Measurements from ENCODE around the gene AGMO. TPM values are rescaled to one million over a fixed set of nuclear protein-coding genes. Genes with fewer than 3 reads are reported as not detected.

Gene AGMO
- total RNA-seq, 3 donors from 2014 or later, result 1.4 to 4.3 (median 1.6) TPM

DNA sequence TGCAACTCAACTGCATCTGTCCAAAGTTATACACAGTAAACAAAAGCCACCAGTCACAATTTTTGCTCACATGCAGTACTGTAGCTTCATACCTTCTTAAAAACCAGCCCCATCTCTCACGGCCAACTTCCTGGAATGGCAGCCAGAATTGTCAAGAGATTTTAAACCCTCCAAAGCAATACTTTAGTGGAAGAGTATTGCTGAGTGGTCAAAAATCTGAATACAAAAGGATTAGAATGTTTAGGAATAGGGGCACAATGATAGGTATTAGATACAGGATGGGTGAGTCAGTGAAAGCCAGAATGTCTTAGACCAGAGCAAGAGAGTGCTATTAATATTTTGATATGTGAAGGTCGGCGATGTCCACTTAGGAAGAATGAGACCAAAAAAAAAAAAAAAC lies 193.9 kb downstream of the AGMO start:
- Histone ChIP-seq H3K9me3 (no peaks in the 10 kb centered on the region), H3K27ac (no peak overlapping the region), H3K4me3 (no peak overlapping the region), H3K4me1 (no peaks in the 10 kb centered on the region), H3K27me3 (no peaks in the 10 kb centered on the region), H3K36me3 (no peaks in the 10 kb centered on the region)
- TF ChIP-seq POLR2AphosphoS5 (IDR thresholded peaks at IDR 0.05), result no peak
- no peak for TF ChIP-seq POLR2A (IDR thresholded peaks at IDR 0.05)
- TF ChIP-seq, protein P1, sequence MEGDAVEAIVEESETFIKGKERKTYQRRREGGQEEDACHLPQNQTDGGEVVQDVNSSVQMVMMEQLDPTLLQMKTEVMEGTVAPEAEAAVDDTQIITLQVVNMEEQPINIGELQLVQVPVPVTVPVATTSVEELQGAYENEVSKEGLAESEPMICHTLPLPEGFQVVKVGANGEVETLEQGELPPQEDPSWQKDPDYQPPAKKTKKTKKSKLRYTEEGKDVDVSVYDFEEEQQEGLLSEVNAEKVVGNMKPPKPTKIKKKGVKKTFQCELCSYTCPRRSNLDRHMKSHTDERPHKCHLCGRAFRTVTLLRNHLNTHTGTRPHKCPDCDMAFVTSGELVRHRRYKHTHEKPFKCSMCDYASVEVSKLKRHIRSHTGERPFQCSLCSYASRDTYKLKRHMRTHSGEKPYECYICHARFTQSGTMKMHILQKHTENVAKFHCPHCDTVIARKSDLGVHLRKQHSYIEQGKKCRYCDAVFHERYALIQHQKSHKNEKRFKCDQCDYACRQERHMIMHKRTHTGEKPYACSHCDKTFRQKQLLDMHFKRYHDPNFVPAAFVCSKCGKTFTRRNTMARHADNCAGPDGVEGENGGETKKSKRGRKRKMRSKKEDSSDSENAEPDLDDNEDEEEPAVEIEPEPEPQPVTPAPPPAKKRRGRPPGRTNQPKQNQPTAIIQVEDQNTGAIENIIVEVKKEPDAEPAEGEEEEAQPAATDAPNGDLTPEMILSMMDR (IDR thresholded peaks at IDR 0.05), result no peak
- no peak for DNase-seq (ENCODE audit: low spot score in 2 of 2)
- intact Hi-C loops (cut with DNase I; ENCODE audit: low total_unique reads), result no loop called here

DNA sequence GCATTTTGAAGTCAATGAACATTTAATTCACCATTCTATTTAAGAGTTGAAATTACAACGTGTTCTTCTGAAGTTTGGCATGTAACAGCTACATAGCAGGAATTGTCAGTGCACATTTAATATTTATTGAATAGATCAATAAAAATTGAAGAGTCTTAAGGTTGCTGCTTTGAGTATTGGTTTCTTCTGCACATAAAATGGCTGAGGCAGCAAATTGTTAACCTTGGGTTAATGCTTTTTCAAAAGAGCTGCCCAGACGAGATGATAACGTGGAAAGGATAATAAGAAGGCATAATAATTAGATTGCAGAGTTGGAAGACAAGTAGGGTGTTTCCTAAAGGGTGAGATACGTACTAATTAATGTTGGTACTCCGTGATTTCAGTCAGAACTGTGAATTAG lies 203.7 kb downstream of the AGMO start:
- intact Hi-C loops (cut with DNase I; ENCODE audit: low total_unique reads), result no loop called here
- no peaks in the 10 kb centered on the region for H3K27me3 ChIP-seq
- no peak overlapping the region for H3K4me3 ChIP-seq
- no peak overlapping the region for H3K27ac ChIP-seq
- no peaks in the 10 kb centered on the region for H3K9me3 ChIP-seq
- TF ChIP-seq, protein P1 (IDR thresholded peaks at IDR 0.05), result no peak
- no peak for TF ChIP-seq POLR2A (IDR thresholded peaks at IDR 0.05)
- no peak for TF ChIP-seq POLR2AphosphoS5 (IDR thresholded peaks at IDR 0.05)
- no peaks in the 10 kb centered on the region for H3K4me1 ChIP-seq
- no peak for DNase-seq (ENCODE audit: low spot score in 2 of 2)
- no peaks in the 10 kb centered on the region for H3K36me3 ChIP-seq

DNA sequence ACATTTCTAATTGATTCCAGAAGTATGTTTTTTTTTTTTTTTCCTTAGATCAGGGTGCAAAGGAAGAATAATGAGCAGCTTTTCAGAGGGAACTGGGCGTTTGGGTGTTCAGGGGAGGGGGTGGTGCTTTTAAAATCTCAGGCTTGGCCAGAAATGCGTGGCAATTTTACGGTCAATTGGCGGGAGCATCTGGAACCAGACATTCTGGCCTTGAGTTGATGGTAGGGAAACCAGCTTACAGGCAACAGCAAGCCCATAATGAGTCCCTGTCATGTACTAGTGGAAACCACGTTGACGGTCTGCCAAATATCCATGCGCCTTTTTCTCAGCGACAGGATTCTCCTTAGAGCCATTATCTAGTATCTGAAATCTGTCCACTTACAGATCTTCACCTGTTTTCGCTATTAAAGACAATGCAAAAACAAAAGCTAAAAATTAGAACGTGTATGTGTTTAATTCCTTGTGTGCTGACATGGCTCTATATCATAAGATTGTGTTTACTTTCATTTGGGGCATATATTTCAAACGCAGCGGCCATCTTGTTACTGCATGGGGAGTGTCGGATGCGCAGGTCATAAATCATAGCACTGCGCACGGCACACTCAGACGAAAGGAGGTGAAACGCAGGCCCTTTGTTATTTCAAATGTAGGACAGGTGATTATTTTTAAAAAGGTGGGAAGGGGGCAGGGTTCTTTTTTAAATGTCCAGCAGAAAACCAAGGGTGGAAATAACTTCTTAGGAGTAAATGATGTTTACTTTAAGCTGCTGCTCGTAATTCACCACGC lies 209.2 kb downstream of the AGMO start:
- no peaks in the 10 kb centered on the region for H3K27me3 ChIP-seq
- intact Hi-C loops (cut with DNase I; ENCODE audit: low total_unique reads), result no loop called here
- TF ChIP-seq POLR2AphosphoS5 (IDR thresholded peaks at IDR 0.05), result no peak
- TF ChIP-seq, protein P1 (IDR thresholded peaks at IDR 0.05), result no peak
- TF ChIP-seq POLR2A (IDR thresholded peaks at IDR 0.05), result no peak
- H3K4me3 ChIP-seq, result no peak overlapping the region
- no peak for DNase-seq (ENCODE audit: low spot score in 2 of 2)
- H3K27ac ChIP-seq, result no peak overlapping the region
- no peaks in the 10 kb centered on the region for H3K4me1 ChIP-seq
- no peaks in the 10 kb centered on the region for H3K36me3 ChIP-seq
- no peaks in the 10 kb centered on the region for H3K9me3 ChIP-seq

DNA sequence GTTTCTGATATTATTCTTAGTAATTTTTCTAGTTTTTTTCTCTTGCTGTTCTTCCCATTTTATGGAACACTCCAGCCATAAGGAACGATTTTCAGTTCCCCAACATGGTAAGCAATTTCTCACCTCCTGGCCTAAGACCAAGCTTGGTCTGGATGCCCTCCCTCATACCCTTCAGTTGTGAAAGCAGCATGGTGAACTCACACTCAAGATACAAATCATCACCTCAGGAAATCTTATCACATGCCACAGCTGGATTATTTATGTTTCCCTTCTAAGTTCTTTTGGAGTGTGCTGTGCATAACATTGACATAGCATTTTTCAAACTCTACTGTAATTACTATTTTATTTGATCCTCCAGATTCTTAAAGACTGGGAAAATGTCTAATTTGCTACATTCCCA lies 216.6 kb downstream of the AGMO start:
- intact Hi-C loops (cut with DNase I; ENCODE audit: low total_unique reads), result no loop called here
- no peaks in the 10 kb centered on the region for H3K36me3 ChIP-seq
- no peak for DNase-seq (ENCODE audit: low spot score in 2 of 2)
- H3K4me3 ChIP-seq, result no peak overlapping the region
- no peaks in the 10 kb centered on the region for H3K27me3 ChIP-seq
- H3K27ac ChIP-seq, result no peak overlapping the region
- no peaks in the 10 kb centered on the region for H3K4me1 ChIP-seq
- peaks cover 7 to 8% of the 10 kb centered on the region in 2 donors for H3K9me3 ChIP-seq
- no peak for TF ChIP-seq POLR2AphosphoS5 (IDR thresholded peaks at IDR 0.05)

DNA sequence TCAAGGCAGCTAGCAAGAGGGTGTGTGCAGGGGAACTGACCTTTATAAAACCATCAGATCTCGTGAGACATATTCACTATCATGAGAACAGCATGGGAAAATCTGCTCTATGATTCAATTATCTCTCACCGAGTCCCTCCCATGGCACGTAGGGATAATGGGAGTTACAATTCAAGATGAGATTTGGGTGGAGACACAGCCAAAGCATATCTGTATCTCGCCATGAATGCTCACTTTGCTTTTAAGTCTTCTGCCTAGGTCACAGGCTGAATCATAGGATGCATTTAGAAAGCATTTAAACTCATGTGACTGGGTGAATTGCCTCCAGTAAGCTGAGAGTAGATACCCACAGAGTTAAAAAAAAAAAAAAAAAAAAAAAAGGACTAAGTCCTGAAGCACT lies 220.0 kb downstream of the AGMO start:
- Histone ChIP-seq H3K27ac (no peak overlapping the region), H3K36me3 (no peaks in the 10 kb centered on the region), H3K4me3 (no peak overlapping the region), H3K27me3 (no peaks in the 10 kb centered on the region), H3K4me1 (no peaks in the 10 kb centered on the region), H3K9me3 (peaks cover 7 to 26% of the 10 kb centered on the region in 2 donors)
- TF ChIP-seq POLR2AphosphoS5 (IDR thresholded peaks at IDR 0.05) (no peak), POLR2A (IDR thresholded peaks at IDR 0.05) (no peak)
- TF ChIP-seq, protein P1 (IDR thresholded peaks at IDR 0.05), result no peak
- no peak for DNase-seq (ENCODE audit: low spot score in 2 of 2)
- intact Hi-C loops (cut with DNase I; ENCODE audit: low total_unique reads), result no loop called here

Data from breast epithelium (tissue), 4 donors.